Gastroesophageal sphincter (tissue), 2 donors: ENCODE results near the gene SBDS.
"Not testable (repeated sequence)": the region's sequence is repeated elsewhere in the genome, so short reads cannot be mapped to it uniquely, and the experiment has no call there.

ENCODE experiments used
- EP300 ChIP-seq: sonication (generic); formaldehyde crosslinking; IDR thresholded peaks from one replicate; pipeline ENCODE4 v1.6.1; 2017; ENCODE audit warnings: antibody characterized with exemption, mild to moderate bottlenecking
- POLR2AphosphoS5 ChIP-seq: sonication (generic); formaldehyde crosslinking; IDR thresholded peaks from one replicate; pipeline ENCODE4 v1.6.1; 2017; ENCODE audit warnings: antibody characterized with exemption

- not testable (repeated sequence) for TF ChIP-seq POLR2AphosphoS5, EP300
These were observed 15.1 kb downstream of the SBDS start for GRCh38 chr7:66980336-66980735.
